SK-N-SH treated with all-trans-retinoic acid at 6 μM for 48 hours (cell line): ENCODE measurements around the gene SNRK.

Source experiments
- ATAC-seq: fragments of 200-7000 bp; cut with Tn5 transposase; 3 replicates; pipeline ENCODE4 v1.9.1; 2020; ENCODE audit warnings: mild to moderate bottlenecking, moderate library complexity
- BACH2 ChIP-seq: fragments of 250-450 bp; sonication (Bioruptor Pico); IDR thresholded peaks from 2 replicates; pipeline ENCODE4 v1.9.0; 2021; ENCODE audit warnings: mild to moderate bottlenecking, borderline replicate concordance
- CREB5 ChIP-seq: fragments of 250-450 bp; sonication (Bioruptor Pico); IDR thresholded peaks from 2 replicates; pipeline ENCODE4 v1.5.1; 2020; ENCODE audit warnings: low read depth, mild to moderate bottlenecking, moderate library complexity
- CSDC2 ChIP-seq: fragments of 250-450 bp; sonication (Bioruptor Pico); IDR thresholded peaks from 2 replicates; pipeline ENCODE4 v1.5.0; 2020; ENCODE audit warnings: mild to moderate bottlenecking, moderate library complexity
- ESRRG ChIP-seq: fragments of 250-450 bp; sonication (Bioruptor Pico); IDR thresholded peaks from 2 replicates; pipeline ENCODE4 v1.6.1; 2021; ENCODE audit warnings: mild to moderate bottlenecking
- GLIS3 ChIP-seq: fragments of 250-450 bp; sonication (Bioruptor Pico); IDR thresholded peaks from 2 replicates; pipeline ENCODE4 v1.5.0; 2020; ENCODE audit warnings: mild to moderate bottlenecking, moderate library complexity
- ISL1 ChIP-seq: fragments of 250-450 bp; sonication (Bioruptor Pico); IDR thresholded peaks from 2 replicates; pipeline ENCODE4 v2.1.2; 2022; ENCODE audit warnings: mild to moderate bottlenecking, moderate library complexity
- OSR1 ChIP-seq: fragments of 250-450 bp; sonication (Bioruptor Pico); IDR thresholded peaks from 2 replicates; pipeline ENCODE4 v1.8.0; 2022; ENCODE audit warnings: moderate library complexity, mild to moderate bottlenecking, inconsistent platforms
- PATZ1 ChIP-seq: fragments of 250-450 bp; sonication (Bioruptor Pico); IDR thresholded peaks from 2 replicates; pipeline ENCODE4 v1.8.0; 2020; ENCODE audit warnings: mild to moderate bottlenecking, moderate library complexity, borderline replicate concordance
- PPARA ChIP-seq: fragments of 250-450 bp; sonication (Bioruptor Pico); IDR thresholded peaks from 2 replicates; pipeline ENCODE4 v1.5.0; 2020; ENCODE audit warnings: mild to moderate bottlenecking, borderline replicate concordance
- RARB ChIP-seq: fragments of 250-450 bp; sonication (Bioruptor Pico); IDR thresholded peaks from 2 replicates; pipeline ENCODE4 v1.8.0; 2021; ENCODE audit warnings: mild to moderate bottlenecking, moderate library complexity
- SNAI2 ChIP-seq: fragments of 250-450 bp; sonication (Bioruptor Pico); IDR thresholded peaks from 2 replicates; pipeline ENCODE4 v1.5.0; 2020; ENCODE audit warnings: mild to moderate bottlenecking, moderate library complexity
- TCF4 ChIP-seq: fragments of 250-450 bp; sonication (Bioruptor Pico); IDR thresholded peaks from 2 replicates; pipeline ENCODE4 v1.8.0; 2021; ENCODE audit warnings: mild to moderate bottlenecking, moderate library complexity, borderline replicate concordance
- TOX ChIP-seq: fragments of 250-450 bp; sonication (Bioruptor Pico); IDR thresholded peaks from 2 replicates; pipeline ENCODE4 v1.8.0; 2021; ENCODE audit warnings: mild to moderate bottlenecking, moderate library complexity, borderline replicate concordance
- ZC3H10 ChIP-seq: fragments of 250-450 bp; sonication (Bioruptor Pico); IDR thresholded peaks from 2 replicates; pipeline ENCODE4 v1.5.1; 2021; ENCODE audit warnings: mild to moderate bottlenecking, moderate library complexity
- ZFP3 ChIP-seq: fragments of 250-450 bp; sonication (Bioruptor Pico); IDR thresholded peaks from 2 replicates; pipeline ENCODE4 v1.5.0; 2020; ENCODE audit warnings: mild to moderate bottlenecking, moderate library complexity
- ZFP30 ChIP-seq: fragments of 450-650 bp; formaldehyde crosslinking; IDR thresholded peaks from 2 replicates; pipeline ENCODE4 v1.5.0; 2022; ENCODE audit warnings: mild to moderate bottlenecking, moderate library complexity
- ZNF565 ChIP-seq: fragments of 450-650 bp; formaldehyde crosslinking; conservative IDR thresholded peaks from 2 replicates; pipeline ENCODE4 v1.5.0; 2020; ENCODE audit warnings: low read depth, mild to moderate bottlenecking, moderate library complexity
- ZNF70 ChIP-seq: fragments of 450-650 bp; formaldehyde crosslinking; IDR thresholded peaks from 2 replicates; pipeline ENCODE4 v1.5.0; 2020; ENCODE audit warnings: mild to moderate bottlenecking, moderate library complexity
- ZNF8 ChIP-seq: fragments of 450-650 bp; formaldehyde crosslinking; IDR thresholded peaks from 2 replicates; pipeline ENCODE4 v1.5.0; 2020; ENCODE audit warnings: mild to moderate bottlenecking, moderate library complexity
- TF ChIP-seq, protein P1 (sequence below): fragments of 250-450 bp; sonication (Bioruptor Pico); IDR thresholded peaks from 2 replicates; pipeline ENCODE4 v1.5.1; 2021; ENCODE audit warnings: mild to moderate bottlenecking, moderate library complexity

The SNRK gene

GRCh38 chr3:43304126-43304525, 17.8 kb downstream of the SNRK start:
- no peak for ATAC-seq
- TF ChIP-seq ESRRG (CRISPR knock-in tag) (no peak), ZNF565 (CRISPR knock-in tag) (no peak), BACH2 (CRISPR knock-in tag) (no peak), RARB (no peak), GLIS3 (CRISPR knock-in tag) (no peak), TCF4 (CRISPR knock-in tag) (no peak), TOX (CRISPR knock-in tag) (no peak), SNAI2 (CRISPR knock-in tag) (no peak), OSR1 (no peak), ZNF8 (CRISPR knock-in tag) (no peak), ZFP3 (CRISPR knock-in tag) (no peak), ISL1 (CRISPR knock-in tag) (no peak), ZNF70 (CRISPR knock-in tag) (no peak), CREB5 (CRISPR knock-in tag) (no peak), ZFP30 (no peak)
- TF ChIP-seq, all 23 proteins: peak for 0

- ATAC-seq: no peak
- TF ChIP-seq TOX (CRISPR knock-in tag) (no peak), CREB5 (CRISPR knock-in tag) (no peak), SNAI2 (CRISPR knock-in tag) (no peak), ZNF70 (CRISPR knock-in tag) (no peak), ZNF565 (CRISPR knock-in tag) (no peak), ZC3H10 (no peak), ESRRG (CRISPR knock-in tag) (no peak), CSDC2 (CRISPR knock-in tag) (no peak), ZFP3 (CRISPR knock-in tag) (no peak), ZFP30 (no peak), TCF4 (CRISPR knock-in tag) (no peak), PPARA (CRISPR knock-in tag) (no peak), ZNF8 (CRISPR knock-in tag) (no peak)
Measured at GRCh38 chr3:43307226-43307625, 20.9 kb downstream of the SNRK start.

DNA sequence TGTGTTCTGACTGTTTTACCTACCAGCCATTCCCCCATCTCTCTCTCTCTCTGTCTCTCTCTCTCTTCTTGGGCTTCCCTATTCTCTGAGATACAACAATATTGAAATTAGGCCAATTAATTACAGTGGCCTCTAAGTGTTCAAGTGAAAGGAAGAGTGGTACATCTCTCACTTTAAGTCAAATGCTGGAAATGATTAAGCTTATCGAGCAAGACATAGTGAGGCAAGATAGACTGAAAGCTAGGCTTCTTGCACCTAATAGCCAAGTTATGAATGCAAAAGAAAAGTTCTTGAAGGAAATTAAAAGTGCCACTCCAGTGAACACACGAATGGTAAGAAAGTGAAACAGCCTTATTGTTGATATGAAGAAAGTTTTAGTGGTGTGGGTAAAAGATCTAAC, 21.3 kb downstream of the SNRK start:
- no peak for ATAC-seq
- TF ChIP-seq ISL1 (CRISPR knock-in tag): no peak
- TF ChIP-seq TCF4 (CRISPR knock-in tag): no peak
- no peak for TF ChIP-seq SNAI2 (CRISPR knock-in tag)
- no peak for TF ChIP-seq GLIS3 (CRISPR knock-in tag)
- TF ChIP-seq RARB: no peak
- no peak for TF ChIP-seq PATZ1 (CRISPR knock-in tag)
- no peak for TF ChIP-seq ZNF8 (CRISPR knock-in tag)
- TF ChIP-seq ZC3H10: no peak
- TF ChIP-seq BACH2 (CRISPR knock-in tag): no peak
- no peak for TF ChIP-seq PPARA (CRISPR knock-in tag)
- TF ChIP-seq TOX (CRISPR knock-in tag): no peak
- TF ChIP-seq ESRRG (CRISPR knock-in tag): no peak
- TF ChIP-seq CREB5 (CRISPR knock-in tag): no peak
- TF ChIP-seq, protein P1, sequence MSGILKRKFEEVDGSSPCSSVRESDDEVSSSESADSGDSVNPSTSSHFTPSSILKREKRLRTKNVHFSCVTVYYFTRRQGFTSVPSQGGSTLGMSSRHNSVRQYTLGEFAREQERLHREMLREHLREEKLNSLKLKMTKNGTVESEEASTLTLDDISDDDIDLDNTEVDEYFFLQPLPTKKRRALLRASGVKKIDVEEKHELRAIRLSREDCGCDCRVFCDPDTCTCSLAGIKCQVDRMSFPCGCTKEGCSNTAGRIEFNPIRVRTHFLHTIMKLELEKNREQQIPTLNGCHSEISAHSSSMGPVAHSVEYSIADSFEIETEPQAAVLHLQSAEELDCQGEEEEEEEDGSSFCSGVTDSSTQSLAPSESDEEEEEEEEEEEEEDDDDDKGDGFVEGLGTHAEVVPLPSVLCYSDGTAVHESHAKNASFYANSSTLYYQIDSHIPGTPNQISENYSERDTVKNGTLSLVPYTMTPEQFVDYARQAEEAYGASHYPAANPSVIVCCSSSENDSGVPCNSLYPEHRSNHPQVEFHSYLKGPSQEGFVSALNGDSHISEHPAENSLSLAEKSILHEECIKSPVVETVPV (CRISPR knock-in tag): no peak
